ENCODE data around the gene ZFP36L1. TPM values are rescaled to one million over a fixed set of nuclear protein-coding genes. Genes with fewer than 3 reads are reported as not detected.

ZFP36L1 gene
- total and polyA plus RNA-seq, 9 of the 15 experiments (the other 6 are each of a cell fraction or from before 2014, with no cell fraction given): 1.3 to 26.6 (median 3.7) TPM

GRCh38 chr14:68792979-68793733 lies at the start of gene ZFP36L1 (continued):
- TF ChIP-seq CAMTA2 (CRISPR knock-in tag; conservative IDR thresholded peaks at IDR 0.05) (no peak), CREBBP (IDR thresholded peaks at IDR 0.05; ENCODE audit: low read depth, low read length) (no peak), BRF2 (IDR thresholded peaks at IDR 0.05; ENCODE audit: borderline replicate concordance, insufficient read depth, insufficient read length) (no peak), CHD7 (IDR thresholded peaks at IDR 0.05; ENCODE audit: low read depth, low read length) (no peak), GATAD2B (IDR thresholded peaks at IDR 0.05; ENCODE audit: borderline replicate concordance) (no peak), TSC22D4 (tag; IDR thresholded peaks at IDR 0.05) (no peak), ZBTB49 (CRISPR knock-in tag; IDR thresholded peaks at IDR 0.05; ENCODE audit: borderline replicate concordance) (no peak), SPI1 (IDR thresholded peaks at IDR 0.05; ENCODE audit: borderline replicate concordance, low read depth, low read length) (peak; percentile 71)
